Activated CD4-positive, alpha-beta T cell treated with anti-CD3 and anti-CD28 coated beads for 1 hour (primary cell): ENCODE results near the gene TCOF1.
A peak's percentile ranks its signal among the peaks of the same experiment; 100 is the strongest.

Experiments
- DNase-seq: peaks from one replicate; pipeline ENCODE4 v3.0.0-alpha.2; 2020

TCOF1 gene

DNA sequence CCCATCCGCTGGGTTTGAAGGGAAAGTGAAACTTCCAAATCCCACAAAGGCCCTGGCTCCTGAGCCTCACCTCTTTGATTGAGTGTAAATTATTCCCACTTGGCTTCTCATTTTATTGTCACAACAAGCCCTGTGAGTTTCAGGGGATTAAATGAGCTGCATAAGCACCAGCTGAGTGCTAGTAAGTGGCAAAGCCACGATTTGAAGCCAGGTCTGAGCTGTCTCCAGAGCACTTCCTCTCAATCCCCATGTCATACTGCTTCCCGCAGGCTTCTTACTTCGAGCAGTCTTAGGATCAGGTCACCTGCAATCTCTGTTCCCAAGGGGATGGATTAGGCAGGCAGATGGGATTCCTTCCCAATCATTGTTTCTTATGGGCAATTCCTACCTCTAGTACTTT lies 74.1 kb downstream of the TCOF1 start:
- no peak for DNase-seq

DNA sequence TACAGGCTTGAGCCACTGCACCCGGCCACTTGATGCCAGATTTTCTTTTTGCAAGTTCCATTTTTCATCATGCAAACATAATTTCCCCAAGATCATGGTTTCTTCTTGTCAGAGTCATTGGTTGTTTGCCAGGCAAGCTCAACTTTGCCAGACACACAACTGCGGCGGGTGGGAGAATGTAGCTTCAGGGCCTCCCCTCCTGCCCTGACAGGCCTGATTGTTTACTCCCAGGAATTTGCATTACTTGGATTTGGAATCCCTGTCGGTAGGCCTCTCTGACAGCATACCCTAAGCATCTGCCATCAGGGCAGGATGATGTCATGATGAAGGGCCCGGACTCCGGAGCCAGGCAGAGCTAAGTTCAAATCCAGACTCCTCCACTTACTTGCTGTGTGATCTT lies 77.0 kb downstream of the TCOF1 start:
- DNase-seq: no peak

DNA sequence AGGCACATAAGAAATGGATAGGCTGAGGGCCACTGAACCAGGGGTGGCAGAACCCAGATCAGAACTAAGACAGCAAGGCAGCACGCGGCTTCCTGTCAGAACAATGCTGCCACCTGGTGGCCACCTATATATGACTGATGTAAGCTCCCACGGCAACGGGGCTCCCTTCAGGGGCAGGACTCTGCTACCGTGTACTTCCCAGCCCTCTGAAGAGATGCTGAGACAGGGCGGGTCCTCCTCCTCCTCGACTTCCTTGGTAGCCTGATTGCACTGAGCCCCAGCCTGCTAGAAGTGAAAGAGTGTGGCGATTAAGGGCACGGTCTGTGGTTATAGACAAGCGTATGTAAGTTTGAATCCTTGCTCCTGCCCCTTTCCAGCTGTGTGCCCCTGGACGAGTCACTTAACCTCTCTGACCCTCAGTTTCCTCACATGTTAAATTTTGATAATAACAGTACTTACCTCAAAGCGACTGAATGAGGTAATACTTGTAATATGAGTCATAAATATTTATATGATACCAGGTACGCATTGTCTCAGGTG lies 78.7 kb downstream of the TCOF1 start:
- DNase-seq: peak; percentile 82

DNA sequence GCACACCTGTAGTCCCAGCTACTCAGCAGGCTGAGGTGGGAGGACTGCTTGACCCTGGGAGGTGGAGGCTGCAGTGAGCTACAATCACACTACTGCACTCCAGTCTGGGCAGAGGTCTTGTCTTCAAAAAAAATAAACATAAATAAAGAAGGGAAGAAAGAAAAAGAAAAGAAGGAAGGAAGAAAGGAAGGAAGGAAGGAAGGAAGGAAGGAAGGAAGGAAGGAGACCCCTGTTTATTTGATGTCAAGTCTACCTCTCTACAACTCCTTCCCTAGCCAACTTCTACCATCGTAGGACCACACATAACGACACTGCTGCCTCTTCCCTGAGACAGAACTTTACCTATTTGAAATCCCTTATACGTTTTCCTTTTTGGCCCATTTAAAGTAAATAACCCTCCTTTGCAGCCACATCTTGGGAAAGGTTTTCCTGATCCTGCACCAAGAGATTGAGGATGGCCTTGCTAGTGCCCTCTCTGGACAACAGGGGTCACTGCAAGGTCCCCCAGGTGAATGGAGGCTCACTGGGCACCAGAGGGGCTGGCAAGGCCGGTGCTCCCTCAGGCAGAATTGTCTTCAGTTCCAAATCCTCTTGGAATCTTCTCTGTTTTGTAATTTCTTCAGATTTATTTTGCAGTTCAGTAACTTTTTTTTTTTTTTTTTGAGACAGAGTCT lies 81.5 kb downstream of the TCOF1 start:
- DNase-seq: no peak

DNA sequence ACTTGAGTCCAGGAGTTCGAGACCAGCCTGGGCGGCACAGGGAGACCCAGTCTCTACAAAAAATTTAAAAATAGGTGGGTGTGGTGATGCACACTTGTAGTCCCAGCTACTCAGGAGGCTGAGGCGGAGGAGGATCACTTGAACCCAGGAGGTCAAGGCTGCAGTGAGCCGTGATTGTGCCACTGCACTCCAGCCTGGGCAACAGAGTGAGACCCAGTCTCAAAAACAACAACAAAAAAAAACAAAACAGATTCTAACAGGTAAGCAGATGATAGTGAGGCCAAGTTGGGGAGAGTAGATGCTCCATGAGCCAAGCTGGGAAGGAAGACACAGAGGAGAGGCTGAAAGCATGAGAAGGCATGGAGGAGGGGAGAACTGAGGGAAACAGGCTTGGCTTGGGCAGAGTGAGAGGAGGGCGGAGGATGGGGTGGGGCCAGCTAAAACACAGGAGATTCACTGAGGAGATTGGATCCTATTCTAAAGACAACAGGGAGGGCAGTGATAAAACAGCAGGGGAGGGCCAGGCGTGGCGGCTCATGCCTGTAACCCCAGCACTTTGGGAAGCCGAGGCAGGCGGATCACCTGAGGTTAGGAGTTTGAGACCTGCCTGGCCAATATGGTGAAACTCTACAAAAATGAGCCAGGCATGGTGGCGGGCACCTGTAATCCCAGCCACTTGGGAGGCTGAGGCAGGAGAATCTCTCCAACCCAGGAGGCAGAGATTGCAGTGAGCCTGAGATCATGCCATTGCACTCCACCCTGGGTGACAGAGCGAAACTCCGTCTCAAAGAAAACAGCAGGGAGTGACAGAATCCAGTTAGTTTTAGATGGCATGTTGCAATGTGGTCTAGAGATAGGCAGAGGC lies 83.7 kb downstream of the TCOF1 start:
- DNase-seq: no peak

DNA sequence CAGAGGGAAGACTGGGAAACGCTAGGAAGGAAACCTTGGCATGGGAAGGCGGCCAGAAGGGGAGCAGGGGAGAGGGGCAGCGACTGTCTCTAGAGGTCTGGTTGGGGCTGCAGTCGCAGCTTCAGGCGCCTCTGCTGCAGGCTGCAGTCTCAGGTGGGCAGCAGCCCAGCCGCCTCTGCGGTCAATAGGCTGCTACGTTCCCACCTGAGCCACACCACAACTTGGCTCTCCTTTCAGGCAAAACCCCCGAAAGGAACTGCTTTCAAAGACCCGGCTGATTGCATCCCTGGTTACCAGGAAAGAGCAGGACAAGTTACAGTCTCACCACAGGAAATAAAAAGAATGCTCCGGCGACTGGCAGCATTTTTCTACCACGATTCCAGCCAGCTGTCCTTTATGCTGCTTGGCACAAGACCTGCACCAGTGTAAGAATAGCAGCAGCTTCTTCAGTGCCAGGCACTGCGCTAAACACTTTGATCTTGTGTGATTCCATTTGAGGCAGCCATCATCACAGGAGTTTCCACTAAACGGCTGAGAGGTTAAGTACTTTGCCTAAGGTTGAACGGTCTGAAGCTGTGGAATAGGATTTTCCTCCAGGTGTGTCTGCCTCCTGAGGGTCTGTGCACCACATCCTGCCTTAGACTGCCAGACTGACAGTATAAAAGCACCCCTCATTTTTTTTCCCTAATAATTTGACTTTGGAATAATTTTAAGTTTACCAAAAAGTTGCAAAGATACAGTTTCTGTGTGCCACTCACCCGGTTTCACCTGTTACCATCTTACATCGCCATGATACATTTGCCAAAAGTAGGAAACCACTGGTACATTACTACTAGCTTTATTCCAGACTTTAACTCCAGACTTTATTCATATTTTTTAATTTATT lies 84.6 kb downstream of the TCOF1 start:
- DNase-seq: no peak

DNA sequence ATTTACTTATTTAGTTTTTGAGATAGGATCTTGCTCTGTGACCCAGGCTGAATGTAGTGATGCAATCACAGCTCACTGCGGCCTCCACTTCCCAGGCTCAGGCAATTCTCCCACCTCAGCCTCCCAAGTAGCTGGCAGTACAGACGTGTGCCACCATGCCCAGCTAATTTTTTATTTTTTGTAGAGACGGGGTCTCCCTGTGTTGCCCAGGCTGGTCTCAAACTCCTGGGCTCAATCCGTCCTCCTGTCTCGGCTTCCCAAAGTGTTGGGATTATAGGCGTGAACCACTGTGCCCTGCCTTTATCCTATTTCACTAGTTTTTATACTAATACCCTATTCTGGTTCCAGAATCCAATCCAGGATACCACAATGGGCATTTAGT lies 85.2 kb downstream of the TCOF1 start:
- DNase-seq: no peak

DNA sequence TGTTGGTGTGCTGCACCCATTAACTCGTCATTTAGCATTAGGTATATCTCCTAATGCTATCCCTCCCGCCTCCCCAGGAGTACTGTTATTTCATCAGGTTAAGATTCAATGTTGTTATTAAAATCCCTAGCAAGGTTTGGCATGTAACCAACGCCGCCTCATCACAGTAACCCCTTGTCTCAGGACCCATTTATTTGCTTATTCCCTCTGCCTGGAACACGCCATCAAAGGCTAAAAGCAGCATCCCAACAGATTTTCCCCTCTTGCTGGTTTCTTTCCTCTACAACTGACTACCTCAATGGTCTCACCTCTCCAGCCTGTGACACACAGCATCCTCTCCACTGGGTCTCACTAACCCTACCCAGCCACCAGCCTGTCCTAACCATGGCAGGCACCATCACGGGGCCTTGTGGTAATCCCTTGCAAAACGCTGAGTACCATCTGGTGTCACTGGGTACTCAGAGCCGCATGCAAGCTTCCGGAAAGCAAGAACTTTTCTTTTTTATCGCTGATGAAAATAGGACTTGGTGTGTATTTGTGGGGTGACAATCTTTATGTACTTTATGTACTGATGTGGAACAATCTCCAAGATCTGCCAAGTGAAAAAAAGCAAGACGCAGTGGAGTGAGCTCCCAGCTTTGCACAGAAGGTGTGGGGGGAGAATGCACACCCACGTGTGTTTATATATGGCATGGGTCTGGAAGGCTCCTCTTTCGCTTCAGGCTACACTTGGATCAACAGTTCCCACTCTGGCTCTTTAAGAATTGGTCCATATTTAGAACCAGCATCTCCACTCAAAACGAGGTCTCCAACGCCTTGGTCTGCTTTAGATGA lies 86.0 kb downstream of the TCOF1 start:
- no peak for DNase-seq

DNA sequence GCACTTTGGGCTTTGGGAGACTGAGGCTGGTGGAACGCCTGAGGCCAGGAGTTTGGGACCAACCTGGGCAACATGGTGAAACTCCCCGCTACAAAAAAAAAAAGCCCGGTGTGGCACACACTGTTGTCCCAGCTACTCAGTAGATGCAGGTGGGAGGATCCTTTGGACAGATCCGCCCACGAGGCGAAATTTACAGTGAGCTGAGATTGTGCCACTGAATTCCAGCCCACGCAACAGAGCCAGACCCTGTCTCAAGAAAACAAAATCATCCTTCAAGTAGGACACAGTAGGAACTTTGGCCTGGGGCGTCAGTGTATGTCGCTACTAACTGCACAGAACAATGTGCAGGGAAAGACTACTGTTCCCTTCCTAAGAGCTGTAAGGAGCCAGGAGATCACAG lies 87.3 kb downstream of the TCOF1 start:
- DNase-seq: no peak

DNA sequence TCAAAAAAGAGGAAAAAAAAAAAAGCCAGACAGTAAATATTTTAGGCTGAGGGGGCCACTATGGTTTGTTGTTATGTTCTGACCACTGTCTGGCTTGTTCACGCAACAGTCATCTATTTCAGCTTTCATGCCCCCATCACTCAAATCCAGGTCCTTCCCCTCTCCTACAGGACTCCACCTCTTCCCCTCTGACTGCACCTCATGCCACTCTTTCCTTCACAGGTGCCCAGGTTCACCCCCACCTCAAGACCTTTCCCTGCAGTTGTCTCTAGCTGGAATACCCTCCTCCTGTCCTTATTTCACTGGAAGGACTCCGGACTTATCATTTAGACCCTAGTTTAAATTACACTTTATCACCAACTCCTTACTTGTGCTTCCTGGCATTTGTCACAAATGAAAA lies 88.6 kb downstream of the TCOF1 start:
- DNase-seq: no peak

DNA sequence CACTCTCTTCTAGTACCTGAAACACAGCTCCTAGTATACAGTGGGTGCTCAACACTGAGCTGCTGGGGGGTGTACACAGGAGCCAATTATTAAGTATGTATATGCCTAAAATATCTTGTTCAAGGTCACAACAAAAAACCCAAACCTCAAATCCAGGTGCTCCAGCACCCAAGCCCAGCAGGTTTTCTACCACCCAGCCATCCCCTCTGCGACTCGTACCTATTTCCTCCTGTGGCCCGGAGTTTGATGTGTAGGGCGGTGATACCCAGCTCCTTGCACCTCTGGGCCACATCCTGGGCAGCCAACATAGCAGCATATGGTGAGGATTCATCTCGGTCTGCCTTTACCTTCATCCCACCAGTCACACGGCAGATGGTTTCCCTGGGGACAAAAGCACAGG lies 89.1 kb downstream of the TCOF1 start:
- no peak for DNase-seq

DNA sequence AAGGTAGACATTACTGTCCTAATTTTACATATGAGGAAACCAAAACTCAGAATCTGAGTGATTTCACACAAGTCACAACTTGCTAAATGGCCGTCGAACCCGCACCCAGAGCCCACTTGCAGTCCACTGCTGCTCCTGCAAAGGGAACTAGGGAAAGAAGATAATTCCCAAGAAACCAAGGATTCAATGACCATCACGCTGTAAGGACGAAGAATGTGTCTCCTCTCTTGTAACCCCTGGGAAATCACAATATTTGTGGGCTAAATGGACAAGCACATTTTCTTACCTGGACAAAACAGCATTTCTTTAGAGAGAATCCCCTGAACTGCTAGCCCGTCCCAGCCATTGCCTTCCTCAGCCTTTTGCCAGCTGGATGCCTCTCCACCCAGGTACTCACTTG lies 89.7 kb downstream of the TCOF1 start:
- no peak for DNase-seq

DNA sequence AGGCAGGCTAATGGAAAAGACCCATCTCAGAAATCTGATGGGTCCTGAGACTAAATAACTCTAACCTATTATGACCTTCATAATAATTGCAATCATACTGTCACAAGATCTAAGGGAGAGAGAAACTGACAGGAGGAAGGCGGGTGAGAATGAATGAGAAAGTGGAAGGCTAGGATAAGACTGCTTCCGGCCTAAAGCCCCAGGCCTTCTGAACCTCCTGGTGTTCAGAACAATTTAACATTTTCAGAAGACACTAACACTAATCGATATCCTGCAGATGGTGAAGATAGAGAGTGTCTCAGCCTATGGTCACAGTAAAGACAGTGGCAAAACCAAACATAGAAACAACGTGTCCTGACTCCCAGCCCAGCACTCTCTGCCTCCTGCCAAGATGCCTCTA lies 90.8 kb downstream of the TCOF1 start:
- DNase-seq: no peak

DNA sequence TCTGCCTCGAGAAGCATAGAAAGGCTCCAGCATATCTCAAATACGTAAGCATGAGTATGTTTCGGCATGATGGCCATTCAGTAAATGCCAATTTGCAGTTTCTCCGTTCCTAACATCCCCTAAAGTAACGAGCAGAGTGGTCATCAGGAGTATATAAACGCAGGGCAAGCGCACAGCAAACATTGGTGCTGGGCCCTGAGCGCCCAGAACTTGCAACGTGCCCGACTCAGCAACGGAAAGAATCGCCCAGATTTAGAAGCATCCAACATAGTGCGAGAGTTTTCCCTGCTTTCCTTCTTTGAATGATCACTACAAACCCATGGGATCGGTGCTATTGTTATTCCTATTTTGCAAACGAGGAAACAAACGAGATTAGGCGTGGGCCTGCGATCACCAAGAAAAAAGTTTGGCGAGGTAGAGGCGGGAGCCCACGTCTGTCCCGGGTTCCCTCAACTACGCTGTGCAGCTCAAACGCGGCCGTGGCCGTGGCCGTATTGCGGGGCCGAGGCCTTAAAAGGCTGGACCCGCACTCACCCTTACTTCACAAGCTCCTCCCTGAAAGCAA lies 91.5 kb downstream of the TCOF1 start:
- no peak for DNase-seq
